HCEC 1CT (cell line): ENCODE results near the gene IL17B.
A peak's percentile ranks its signal among the peaks of the same experiment; 100 is the strongest.

Source experiments
- DNase-seq: peaks from one replicate; pipeline ENCODE4 v3.0.0-alpha.2; 2017

Gene IL17B

GRCh38 chr5:149355688-149356087, 23.4 kb downstream of the IL17B start:
- DNase-seq: no peak

DNA sequence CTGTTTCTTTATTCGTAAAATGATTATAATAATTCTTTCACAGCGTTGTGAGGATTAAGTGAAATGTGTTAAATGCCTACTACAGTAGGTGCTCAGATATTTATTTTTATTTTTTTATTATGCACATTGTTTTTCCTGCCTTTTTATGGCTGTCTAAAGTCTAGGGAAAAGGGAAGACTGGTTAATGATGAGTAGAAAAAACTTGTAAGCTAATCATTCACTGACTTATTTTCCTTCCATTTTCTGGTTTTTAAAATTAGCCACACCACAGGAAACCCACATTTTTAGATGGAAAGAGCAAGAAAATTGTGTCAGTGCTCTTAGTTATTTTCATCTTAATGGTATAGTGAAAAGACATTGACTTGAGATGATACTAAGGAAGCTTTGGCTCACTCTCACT, 25.2 kb downstream of the IL17B start:
- DNase-seq: no peak

- DNase-seq: no peak
Observed at GRCh38 chr5:149352169-149352568, 26.9 kb downstream of the IL17B start.

- DNase-seq: no peak
Observed at GRCh38 chr5:149349382-149349781, 29.7 kb downstream of the IL17B start.

DNA sequence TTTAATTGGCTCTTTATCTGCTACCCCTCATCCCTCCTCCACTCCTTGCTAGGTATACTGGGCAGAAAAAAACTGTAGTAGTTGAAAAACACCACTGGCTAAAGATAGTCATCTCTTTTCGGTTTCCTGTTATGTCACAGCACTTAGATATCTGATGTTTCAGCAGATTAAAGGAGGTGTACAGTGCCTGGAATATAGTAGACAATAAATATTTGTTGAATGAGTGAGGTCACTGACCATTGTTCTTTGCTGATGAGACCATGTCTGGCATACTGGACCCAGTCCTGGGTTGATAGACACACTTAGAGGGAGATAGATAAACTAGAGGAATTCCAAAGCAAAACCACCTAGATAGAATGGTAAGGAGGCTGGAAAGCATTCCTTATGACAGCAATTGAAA, 30.6 kb downstream of the IL17B start:
- no peak for DNase-seq

GRCh38 chr5:149345892-149346222, 33.2 kb downstream of the IL17B start:
- peak; percentile 24 for DNase-seq

DNA sequence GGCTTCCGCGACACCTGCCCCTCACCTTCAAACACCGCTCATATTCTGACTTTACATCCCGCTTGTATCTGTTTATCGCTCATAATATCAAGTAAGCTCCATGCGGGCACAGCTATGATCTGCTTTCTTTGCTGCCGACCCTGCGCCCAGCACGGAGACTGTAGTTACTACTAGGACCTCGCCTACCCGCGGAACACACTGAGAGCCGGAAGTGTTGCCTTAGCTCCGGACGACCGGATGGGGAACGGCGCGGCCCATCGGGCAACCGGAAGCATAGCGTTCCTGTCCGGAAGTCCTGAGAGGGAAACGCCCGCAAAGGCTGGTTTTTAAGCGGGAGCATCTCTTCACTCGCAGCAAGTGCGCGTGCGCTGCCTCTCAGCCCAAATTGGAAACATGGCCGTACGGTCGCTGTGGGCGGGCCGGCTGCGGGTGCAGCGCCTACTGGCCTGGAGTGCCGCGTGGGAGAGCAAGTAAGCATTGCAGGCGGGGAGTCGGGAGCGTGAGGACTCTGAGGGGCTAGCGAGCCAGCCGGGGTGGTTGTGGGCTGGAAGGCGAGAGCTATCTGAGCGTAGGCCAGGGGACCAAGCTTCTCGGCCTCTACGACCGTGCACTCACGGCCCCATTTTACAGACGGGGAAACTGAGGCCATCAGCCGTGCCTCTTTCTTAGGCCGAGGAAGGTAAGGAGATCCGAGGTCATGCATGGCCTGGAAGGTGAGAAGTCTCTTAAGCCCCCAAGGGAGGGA, 33.8 kb downstream of the IL17B start, which contains the start of gene GRPEL2:
Gene GRPEL2, plus strand, starts transcription at position 353 of the 745 bp plus-strand sequence. Its CDS starts 41 bp downstream, at position 394.
- DNase-seq: peak; percentile 98

GRCh38 chr5:149344151-149344550, 34.9 kb downstream of the IL17B start:
- DNase-seq: no peak

- no peak for DNase-seq
Observed at GRCh38 chr5:149341876-149342275, 37.2 kb downstream of the IL17B start.

DNA sequence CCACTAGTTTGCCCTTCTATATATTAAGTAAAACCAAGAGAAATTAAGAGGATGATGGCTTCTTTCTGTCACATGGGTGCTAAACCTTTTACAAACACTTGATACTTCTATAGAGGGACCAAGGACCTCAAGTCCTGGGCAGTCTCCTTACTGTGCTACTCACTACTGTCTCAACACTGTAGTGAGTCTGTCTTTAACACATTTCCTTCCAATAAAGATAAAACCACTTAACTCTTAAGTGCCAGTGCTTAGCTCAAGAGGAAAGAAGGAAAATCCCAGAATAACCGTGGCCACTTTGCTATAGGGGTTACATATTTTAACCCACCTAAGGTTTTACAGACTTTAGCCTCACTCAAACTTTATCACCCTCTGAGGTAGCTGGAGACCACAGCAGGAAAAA, 38.2 kb downstream of the IL17B start:
- no peak for DNase-seq

GRCh38 chr5:149338364-149338763, 40.7 kb downstream of the IL17B start:
- no peak for DNase-seq

GRCh38 chr5:149337736-149338135, 41.4 kb downstream of the IL17B start:
- DNase-seq: no peak

DNA sequence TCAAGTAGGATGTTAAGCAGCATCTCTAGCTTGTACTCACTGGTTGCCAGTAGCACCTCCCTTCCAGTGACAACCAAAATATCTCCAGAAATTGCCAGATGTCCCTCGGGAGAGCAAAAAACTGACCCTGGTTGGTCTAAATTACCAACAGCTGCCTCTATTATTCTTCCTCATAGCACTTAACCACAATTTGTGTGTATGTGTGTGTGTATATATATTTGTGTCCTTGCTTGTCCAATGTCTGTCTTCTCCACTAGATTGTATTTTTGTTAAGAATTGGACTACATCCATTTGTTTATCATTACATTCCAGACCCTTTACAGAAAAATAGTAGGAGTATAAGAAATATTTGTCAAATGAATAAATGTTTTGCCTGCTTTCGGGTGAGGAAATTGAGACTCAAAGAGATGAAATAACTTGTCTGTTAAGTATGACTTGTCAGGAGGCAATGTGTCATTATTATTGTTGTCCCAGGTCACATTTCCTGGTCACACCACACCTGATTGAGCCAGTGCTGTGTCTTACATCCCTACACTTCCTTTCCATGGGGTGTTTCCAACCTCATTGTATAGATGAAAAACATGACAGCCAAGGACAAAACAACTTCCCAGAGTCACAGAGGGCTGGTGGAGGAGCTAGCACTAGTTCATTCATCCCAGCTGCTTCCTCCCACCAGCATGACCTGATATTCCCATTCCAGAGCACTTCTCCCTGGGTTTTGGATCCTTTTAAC, 45.2 kb downstream of the IL17B start:
- peak; percentile 9 for DNase-seq

- DNase-seq: no peak
Observed at GRCh38 chr5:149328177-149328576, 50.9 kb downstream of the IL17B start.

GRCh38 chr5:149326611-149327010, 52.5 kb downstream of the IL17B start:
- DNase-seq: no peak

DNA sequence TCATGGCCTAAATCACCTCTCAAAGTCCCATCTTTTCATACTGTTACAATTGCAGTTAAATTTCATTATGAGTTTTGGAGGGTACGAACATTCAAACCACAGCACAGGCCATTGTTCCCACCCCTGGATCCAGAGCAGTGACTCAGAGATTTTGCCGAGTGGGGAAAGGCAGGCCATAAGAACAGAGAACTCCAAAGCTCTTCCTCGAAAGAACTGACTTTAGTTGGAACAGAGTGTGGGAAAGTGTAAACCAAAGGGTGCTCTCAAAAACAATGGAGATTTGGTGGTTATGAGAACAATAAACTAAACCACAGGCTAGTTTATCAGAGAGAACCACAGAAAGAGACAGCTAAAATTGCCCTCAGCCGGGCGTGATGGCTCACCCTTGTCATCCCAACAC, 53.2 kb downstream of the IL17B start:
- DNase-seq: no peak

DNA sequence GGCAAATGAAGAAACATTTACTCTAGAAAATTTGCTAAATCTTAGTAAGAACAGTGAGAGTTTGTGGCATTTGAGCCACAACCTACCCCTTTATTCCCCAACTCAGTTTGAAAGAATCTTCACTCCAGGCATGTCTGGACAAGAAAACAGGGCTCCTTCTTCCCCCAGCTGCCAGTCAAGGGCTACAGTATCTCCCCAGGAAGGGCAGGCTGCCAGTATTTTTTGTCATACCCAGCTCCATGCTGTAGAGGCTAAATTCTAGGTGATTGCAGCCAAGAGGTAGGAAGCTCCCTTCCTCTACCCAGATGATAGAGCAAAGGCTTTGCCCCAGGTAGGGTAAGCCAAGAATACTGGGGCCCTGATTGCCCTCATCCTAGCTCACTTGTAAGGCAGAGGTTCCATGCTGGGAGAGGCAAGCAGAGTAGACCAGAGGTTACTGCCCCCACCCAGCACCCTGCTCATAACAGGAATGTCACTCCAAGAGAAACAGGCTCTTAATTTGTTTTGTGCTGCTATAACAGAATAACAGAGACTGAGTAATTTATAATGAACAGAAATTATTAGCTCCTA, 53.8 kb downstream of the IL17B start:
- no peak for DNase-seq

DNA sequence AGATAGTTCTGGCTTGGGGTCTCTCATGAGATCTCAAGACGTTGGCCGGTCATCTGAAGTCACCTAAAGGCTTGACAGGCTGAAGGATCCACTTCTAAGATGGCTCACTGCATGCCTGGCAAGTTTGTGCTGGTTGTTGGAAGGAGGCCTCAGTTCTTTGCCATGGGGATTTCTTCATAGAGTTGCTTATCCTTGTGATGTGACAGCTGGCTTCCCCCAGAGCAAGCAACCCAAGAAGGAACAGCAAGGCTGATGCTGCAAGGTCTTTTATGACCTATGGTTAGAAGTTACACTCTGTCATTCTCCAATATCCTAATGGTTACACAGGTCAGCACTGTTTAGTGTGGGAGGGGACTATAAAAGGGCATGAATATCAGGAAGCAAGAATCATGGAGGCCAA, 54.5 kb downstream of the IL17B start:
- DNase-seq: no peak
